ENCODE data around the gene OPCML. TPM values are rescaled to one million over a fixed set of nuclear protein-coding genes. Genes with fewer than 3 reads are reported as not detected.

OPCML gene
- total RNA-seq, 1 donor from 2014 or later = 1.7 TPM

- peaks cover 12% of the 10 kb centered on the region for H3K4me1 Mint-ChIP-seq (ENCODE audit: low read depth)
- H3K27me3 Mint-ChIP-seq = peaks cover 34% of the 10 kb centered on the region
- no peak overlapping the region for H3K27ac Mint-ChIP-seq
- H3K9me3 Mint-ChIP-seq (ENCODE audit: low read depth) = no peaks in the 10 kb centered on the region
- no peak for DNase-seq (ENCODE audit: low spot score, unreplicated experiment)
- TF ChIP-seq CTCF (IDR thresholded peaks at IDR 0.05; ENCODE audit: unreplicated experiment) = no peak
- H3K36me3 Mint-ChIP-seq (ENCODE audit: insufficient read depth) = no peaks in the 10 kb centered on the region
- H3K4me3 Mint-ChIP-seq (ENCODE audit: low read depth) = no peak overlapping the region
These were observed 1081.7 kb downstream of the OPCML start for GRCh38 chr11:132450631-132451030.

- peak; percentile 38 for TF ChIP-seq CTCF (IDR thresholded peaks at IDR 0.05; ENCODE audit: unreplicated experiment)
- H3K27me3 Mint-ChIP-seq = peaks cover 32% of the 10 kb centered on the region
- DNase-seq (ENCODE audit: low spot score, unreplicated experiment) = no peak
- no peak overlapping the region for H3K27ac Mint-ChIP-seq
- no peak overlapping the region for H3K4me3 Mint-ChIP-seq (ENCODE audit: low read depth)
- no peaks in the 10 kb centered on the region for H3K36me3 Mint-ChIP-seq (ENCODE audit: insufficient read depth)
- H3K4me1 Mint-ChIP-seq (ENCODE audit: low read depth) = peaks cover 12% of the 10 kb centered on the region
- no peaks in the 10 kb centered on the region for H3K9me3 Mint-ChIP-seq (ENCODE audit: low read depth)
These were observed 1083.8 kb downstream of the OPCML start for GRCh38 chr11:132448334-132448995.

GRCh38 chr11:132447761-132448160 lies 1084.5 kb downstream of the OPCML start:
- H3K36me3 Mint-ChIP-seq (ENCODE audit: insufficient read depth) = no peaks in the 10 kb centered on the region
- no peak for TF ChIP-seq CTCF (IDR thresholded peaks at IDR 0.05; ENCODE audit: unreplicated experiment)
- DNase-seq (ENCODE audit: low spot score, unreplicated experiment) = no peak

GRCh38 chr11:132445859-132446291 lies 1086.4 kb downstream of the OPCML start:
- DNase-seq (ENCODE audit: low spot score, unreplicated experiment) = no peak
- Mint-ChIP-seq H3K4me1 (ENCODE audit: low read depth) (peaks cover 1% of the 10 kb centered on the region), H3K27me3 (peaks cover 42% of the 10 kb centered on the region), H3K4me3 (ENCODE audit: low read depth) (no peak overlapping the region), H3K9me3 (ENCODE audit: low read depth) (no peaks in the 10 kb centered on the region), H3K27ac (no peak overlapping the region), H3K36me3 (ENCODE audit: insufficient read depth) (no peaks in the 10 kb centered on the region)
- no peak for TF ChIP-seq CTCF (IDR thresholded peaks at IDR 0.05; ENCODE audit: unreplicated experiment)

More at GRCh38 chr11:132447761-132448160, 1084.5 kb downstream of the OPCML start:
- H3K9me3 Mint-ChIP-seq (ENCODE audit: low read depth) = no peaks in the 10 kb centered on the region
- H3K4me1 Mint-ChIP-seq (ENCODE audit: low read depth) = peaks cover 12% of the 10 kb centered on the region
- H3K27me3 Mint-ChIP-seq = peaks cover 32% of the 10 kb centered on the region
- H3K4me3 Mint-ChIP-seq (ENCODE audit: low read depth) = no peak overlapping the region
- no peak overlapping the region for H3K27ac Mint-ChIP-seq

GRCh38 chr11:132444911-132445310 lies 1087.4 kb downstream of the OPCML start:
- TF ChIP-seq CTCF (IDR thresholded peaks at IDR 0.05; ENCODE audit: unreplicated experiment) = no peak
- Mint-ChIP-seq H3K4me3 (ENCODE audit: low read depth) (no peak overlapping the region), H3K36me3 (ENCODE audit: insufficient read depth) (no peaks in the 10 kb centered on the region), H3K27me3 (peaks cover 45% of the 10 kb centered on the region), H3K27ac (no peak overlapping the region), H3K9me3 (ENCODE audit: low read depth) (no peaks in the 10 kb centered on the region), H3K4me1 (ENCODE audit: low read depth) (no peaks in the 10 kb centered on the region)
- DNase-seq (ENCODE audit: low spot score, unreplicated experiment) = no peak
